ENCODE data around the gene AGAP1.

AGAP1 gene

GRCh38 chr2:235660484-235661082 is 166.7 kb downstream of the AGAP1 start:
- no peak for DNase-seq (ENCODE audit: low read depth, low spot score)

GRCh38 chr2:235661167-235661937 is 167.5 kb downstream of the AGAP1 start:
- DNase-seq (ENCODE audit: low read depth, low spot score): no peak

GRCh38 chr2:235661952-235662351 is 168.1 kb downstream of the AGAP1 start:
- DNase-seq (ENCODE audit: low read depth, low spot score): no peak

GRCh38 chr2:235663875-235664274 is 170.0 kb downstream of the AGAP1 start:
- no peak for DNase-seq (ENCODE audit: low read depth, low spot score)

- peak; percentile 33 for DNase-seq (ENCODE audit: low read depth, low spot score)
These were observed 171.9 kb downstream of the AGAP1 start for GRCh38 chr2:235665661-235666212.

- DNase-seq (ENCODE audit: low read depth, low spot score): peak; percentile 92
These were observed 172.5 kb downstream of the AGAP1 start for GRCh38 chr2:235666213-235666781.

GRCh38 chr2:235668782-235669181 is 174.9 kb downstream of the AGAP1 start:
- DNase-seq (ENCODE audit: low read depth, low spot score): no peak

- DNase-seq (ENCODE audit: low read depth, low spot score): peak; percentile 90
These were observed 175.5 kb downstream of the AGAP1 start for GRCh38 chr2:235669269-235669831.

GRCh38 chr2:235669983-235670962 is 176.4 kb downstream of the AGAP1 start:
- DNase-seq (ENCODE audit: low read depth, low spot score): peak; percentile 91

- DNase-seq (ENCODE audit: low read depth, low spot score): no peak
These were observed 177.3 kb downstream of the AGAP1 start for GRCh38 chr2:235670974-235671787.

- no peak for DNase-seq (ENCODE audit: low read depth, low spot score)
These were observed 178.9 kb downstream of the AGAP1 start for GRCh38 chr2:235672720-235673119.

- DNase-seq (ENCODE audit: low read depth, low spot score): no peak
These were observed 180.3 kb downstream of the AGAP1 start for GRCh38 chr2:235674146-235674545.

GRCh38 chr2:235674812-235675211 is 181.0 kb downstream of the AGAP1 start:
- no peak for DNase-seq (ENCODE audit: low read depth, low spot score)

- DNase-seq (ENCODE audit: low read depth, low spot score): no peak
These were observed 182.1 kb downstream of the AGAP1 start for GRCh38 chr2:235675678-235676535.

- DNase-seq (ENCODE audit: low read depth, low spot score): no peak
These were observed 182.6 kb downstream of the AGAP1 start for GRCh38 chr2:235676536-235676799.

GRCh38 chr2:235677276-235677788 is 183.5 kb downstream of the AGAP1 start:
- DNase-seq (ENCODE audit: low read depth, low spot score): no peak

- no peak for DNase-seq (ENCODE audit: low read depth, low spot score)
These were observed 184.1 kb downstream of the AGAP1 start for GRCh38 chr2:235677937-235678336.

- no peak for DNase-seq (ENCODE audit: low read depth, low spot score)
These were observed 184.9 kb downstream of the AGAP1 start for GRCh38 chr2:235678712-235679111.

GRCh38 chr2:235679471-235679870 is 185.6 kb downstream of the AGAP1 start:
- no peak for DNase-seq (ENCODE audit: low read depth, low spot score)
